ENCODE data around the gene HSD3B7. TPM values are rescaled to one million over a fixed set of nuclear protein-coding genes. Genes with fewer than 3 reads are reported as not detected.

Gene HSD3B7
- total RNA-seq, 4 donors from 2014 or later = 38.8 to 59.1 (median 52.2) TPM

DNA sequence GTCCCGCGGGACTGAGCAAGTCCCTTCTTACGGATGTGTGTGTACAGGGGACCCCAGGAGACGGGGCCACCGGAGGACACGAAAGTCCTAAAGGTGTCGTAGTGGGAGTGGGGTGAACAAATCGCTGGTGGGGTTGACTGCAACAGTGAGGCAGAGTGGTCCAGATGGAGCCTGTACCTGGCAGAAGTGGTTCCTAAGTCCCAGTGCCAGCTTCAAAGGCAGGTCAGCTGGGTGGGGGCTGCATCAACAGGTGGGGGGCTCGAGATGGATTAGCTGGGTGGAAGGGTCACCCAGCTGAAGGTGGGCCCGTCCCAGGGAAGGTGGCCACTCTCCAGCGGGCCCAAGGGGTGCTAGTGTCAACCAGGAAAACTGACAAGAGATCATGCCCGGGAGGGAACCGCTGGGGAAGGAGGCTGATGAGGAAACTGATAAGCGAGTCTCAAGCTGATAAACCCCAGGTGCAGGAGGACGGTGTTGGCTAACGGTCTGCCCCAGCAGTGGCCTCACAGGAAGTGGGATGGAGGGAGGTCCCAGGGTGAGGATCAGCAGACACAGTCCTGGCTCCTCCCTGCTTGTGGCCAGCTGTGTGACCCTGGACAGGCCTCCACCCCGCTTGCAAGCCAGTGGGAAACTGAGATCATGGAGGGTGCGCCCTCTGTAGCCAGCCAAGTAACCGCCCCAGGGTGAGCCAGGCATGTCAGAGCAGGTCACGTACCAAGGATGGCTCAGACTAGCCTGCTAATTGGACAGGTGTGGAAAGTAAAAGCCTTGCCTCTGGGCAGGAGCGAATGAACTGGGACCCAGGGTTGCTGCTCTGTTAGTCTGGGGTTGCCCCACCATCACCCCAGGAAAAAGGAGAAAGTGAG, 35.1 kb upstream of the HSD3B7 start:
- Histone ChIP-seq H3K36me3 (no peaks in the 10 kb centered on the region), H3K27ac (peak overlapping the region; percentile 71 to 98 (median 93)), H3K27me3 (no peaks in the 10 kb centered on the region), H3K4me1 (peaks cover 2 to 37% (median 7%) of the 10 kb centered on the region in 4 donors), H3K9me3 (no peaks in the 10 kb centered on the region), H3K4me3 (peak overlapping the region; percentile 58 to 98 (median 96))
- DNase-seq = peak; percentile 71 to 90 (median 85)
- TF ChIP-seq CTCF (IDR thresholded peaks at IDR 0.05) (peak in 1 of 6 experiments; percentile 8), POLR2A (IDR thresholded peaks at IDR 0.05) (peak; percentile 47 to 65)

- Histone ChIP-seq H3K4me3 (peak overlapping the region; percentile 58 to 98 (median 96)), H3K9me3 (no peaks in the 10 kb centered on the region), H3K36me3 (no peaks in the 10 kb centered on the region), H3K27ac (peak overlapping the region; percentile 71 to 98 (median 93)), H3K27me3 (no peaks in the 10 kb centered on the region), H3K4me1 (peaks cover 2 to 37% (median 7%) of the 10 kb centered on the region in 4 donors)
- TF ChIP-seq POLR2A (IDR thresholded peaks at IDR 0.05) (no peak), CTCF (IDR thresholded peaks at IDR 0.05) (no peak)
- DNase-seq = no peak
Observed at GRCh38 chr16:30950516-30951065, 34.4 kb upstream of the HSD3B7 start.

DNA sequence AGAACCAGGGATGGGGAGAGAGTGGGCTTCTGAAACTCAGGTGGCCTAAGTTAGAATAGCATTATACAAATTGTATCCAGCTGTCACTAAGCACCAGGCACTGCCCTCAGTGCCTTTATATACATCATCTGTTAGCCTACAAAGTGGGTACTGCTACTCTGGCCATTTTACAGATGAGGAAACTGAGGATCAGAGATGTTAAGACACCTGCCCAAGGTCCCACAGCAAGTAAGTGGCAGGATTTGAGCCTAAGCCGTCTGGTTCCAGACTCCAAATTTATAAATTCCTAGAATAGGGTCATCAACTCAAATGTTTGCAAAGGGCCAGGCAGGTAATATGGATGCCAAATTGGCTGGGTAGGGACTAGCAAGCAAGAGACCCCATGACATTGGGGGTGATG, 33.8 kb upstream of the HSD3B7 start:
- DNase-seq = no peak
- Histone ChIP-seq H3K4me1 (peaks cover 2 to 37% (median 7%) of the 10 kb centered on the region in 4 donors), H3K27ac (peak overlapping the region in 2 of 4 donors; percentile 13 to 98), H3K4me3 (no peak overlapping the region), H3K36me3 (no peaks in the 10 kb centered on the region), H3K9me3 (no peaks in the 10 kb centered on the region), H3K27me3 (no peaks in the 10 kb centered on the region)
- TF ChIP-seq POLR2A (IDR thresholded peaks at IDR 0.05) (no peak), CTCF (IDR thresholded peaks at IDR 0.05) (no peak)

GRCh38 chr16:30951750-30952149, 33.3 kb upstream of the HSD3B7 start:
- Histone ChIP-seq H3K27ac (peak overlapping the region in 2 of 4 donors; percentile 13 to 22), H3K4me1 (peaks cover 2 to 41% (median 7%) of the 10 kb centered on the region in 4 donors), H3K4me3 (no peak overlapping the region), H3K36me3 (no peaks in the 10 kb centered on the region), H3K9me3 (no peaks in the 10 kb centered on the region), H3K27me3 (no peaks in the 10 kb centered on the region)
- DNase-seq = no peak
- TF ChIP-seq POLR2A (IDR thresholded peaks at IDR 0.05) = no peak
- no peak for TF ChIP-seq CTCF (IDR thresholded peaks at IDR 0.05)

- peaks cover 2 to 38% (median 7%) of the 10 kb centered on the region in 4 donors for H3K4me1 ChIP-seq
- H3K27me3 ChIP-seq = no peaks in the 10 kb centered on the region
- H3K9me3 ChIP-seq = no peaks in the 10 kb centered on the region
- DNase-seq = no peak
- no peak for TF ChIP-seq POLR2A (IDR thresholded peaks at IDR 0.05)
- no peak for TF ChIP-seq CTCF (IDR thresholded peaks at IDR 0.05)
- H3K4me3 ChIP-seq = no peak overlapping the region
- H3K36me3 ChIP-seq = no peaks in the 10 kb centered on the region
- peak overlapping the region in 1 of 4 donors; percentile 25 for H3K27ac ChIP-seq
Observed at GRCh38 chr16:30953111-30953510, 31.9 kb upstream of the HSD3B7 start.

Measured in Peyer's patch (tissue), 4 donors.